Astrocyte of the cerebellum (primary cell): Measurements from ENCODE around the gene SLC22A23.

Experiments used
- DNase-seq: peaks from one replicate; pipeline ENCODE4 v3.0.0-alpha.2; 2011; ENCODE audit warnings: low read depth
- H3K4me3 ChIP-seq: 2 replicates; pipeline ENCODE4 v1.5.1; 2011; ENCODE audit warnings: mild to moderate bottlenecking, low read depth, low read length, moderate library complexity
- in situ Hi-C: cut with HindIII; loops from 2 replicates; pipeline ENCODE4 v1.10.0; 2017; ENCODE audit warnings: low sequenced_read_pairs
- TF ChIP-seq, protein P1 (sequence below): IDR thresholded peaks from 2 replicates; pipeline ENCODE4 v1.5.1; 2012; ENCODE audit warnings: low read length, low read depth, moderate library complexity, mild to moderate bottlenecking; ENCODE audit errors: missing control alignments

Gene SLC22A23

DNA sequence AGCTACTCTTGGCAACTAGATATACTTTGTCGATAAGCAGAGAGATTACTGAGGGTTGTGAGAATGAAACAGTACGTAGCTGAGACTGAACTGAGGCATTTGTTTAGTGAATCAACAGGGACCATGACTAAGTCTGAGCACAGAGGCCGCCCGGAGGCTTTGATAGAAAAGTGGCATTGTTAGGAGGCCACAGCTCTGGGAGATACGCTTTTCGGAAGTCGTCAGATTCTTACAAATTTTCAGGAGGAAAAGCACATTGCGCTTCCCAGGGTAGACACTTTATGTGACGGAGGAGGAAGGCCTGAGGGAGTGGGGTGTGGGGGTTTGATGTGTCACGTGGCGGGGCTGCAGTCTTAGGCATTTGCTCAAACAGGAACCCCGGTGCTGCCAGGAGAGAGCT is 128.7 kb downstream of the SLC22A23 start:
- no peak overlapping the region for H3K4me3 ChIP-seq
- in situ Hi-C loops = no loop called here
- DNase-seq = peak; percentile 28
- TF ChIP-seq, protein P1, sequence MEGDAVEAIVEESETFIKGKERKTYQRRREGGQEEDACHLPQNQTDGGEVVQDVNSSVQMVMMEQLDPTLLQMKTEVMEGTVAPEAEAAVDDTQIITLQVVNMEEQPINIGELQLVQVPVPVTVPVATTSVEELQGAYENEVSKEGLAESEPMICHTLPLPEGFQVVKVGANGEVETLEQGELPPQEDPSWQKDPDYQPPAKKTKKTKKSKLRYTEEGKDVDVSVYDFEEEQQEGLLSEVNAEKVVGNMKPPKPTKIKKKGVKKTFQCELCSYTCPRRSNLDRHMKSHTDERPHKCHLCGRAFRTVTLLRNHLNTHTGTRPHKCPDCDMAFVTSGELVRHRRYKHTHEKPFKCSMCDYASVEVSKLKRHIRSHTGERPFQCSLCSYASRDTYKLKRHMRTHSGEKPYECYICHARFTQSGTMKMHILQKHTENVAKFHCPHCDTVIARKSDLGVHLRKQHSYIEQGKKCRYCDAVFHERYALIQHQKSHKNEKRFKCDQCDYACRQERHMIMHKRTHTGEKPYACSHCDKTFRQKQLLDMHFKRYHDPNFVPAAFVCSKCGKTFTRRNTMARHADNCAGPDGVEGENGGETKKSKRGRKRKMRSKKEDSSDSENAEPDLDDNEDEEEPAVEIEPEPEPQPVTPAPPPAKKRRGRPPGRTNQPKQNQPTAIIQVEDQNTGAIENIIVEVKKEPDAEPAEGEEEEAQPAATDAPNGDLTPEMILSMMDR = no peak

DNA sequence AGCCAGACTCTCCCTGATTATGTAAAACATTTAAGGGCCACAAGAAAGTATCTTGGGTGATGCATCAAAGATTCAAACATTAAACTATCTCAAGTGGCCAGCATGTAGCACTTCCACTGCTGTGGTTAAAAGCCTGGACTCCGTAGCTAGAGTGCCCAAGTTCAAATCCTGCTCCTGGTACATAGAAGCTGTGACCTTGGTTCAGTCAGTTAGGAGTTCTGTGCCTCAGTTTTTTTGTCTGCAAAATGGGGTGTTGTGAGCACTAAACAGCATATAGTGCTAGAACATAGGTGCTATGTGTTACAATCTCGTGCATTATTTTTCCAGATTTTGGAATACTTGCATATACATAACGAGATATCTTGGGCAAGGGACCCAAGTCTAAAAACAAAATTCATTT is 129.4 kb downstream of the SLC22A23 start:
- in situ Hi-C loops = no loop called here
- H3K4me3 ChIP-seq = no peak overlapping the region
- TF ChIP-seq, protein P1 = no peak
- no peak for DNase-seq

GRCh38 chr6:3326981-3327380 is 129.9 kb downstream of the SLC22A23 start:
- in situ Hi-C loops = no loop called here
- H3K4me3 ChIP-seq = no peak overlapping the region
- TF ChIP-seq, protein P1 = no peak
- no peak for DNase-seq

GRCh38 chr6:3326184-3326971 is 130.5 kb downstream of the SLC22A23 start:
- DNase-seq = no peak
- TF ChIP-seq, protein P1 = no peak
- in situ Hi-C loops = no loop called here
- H3K4me3 ChIP-seq = no peak overlapping the region

DNA sequence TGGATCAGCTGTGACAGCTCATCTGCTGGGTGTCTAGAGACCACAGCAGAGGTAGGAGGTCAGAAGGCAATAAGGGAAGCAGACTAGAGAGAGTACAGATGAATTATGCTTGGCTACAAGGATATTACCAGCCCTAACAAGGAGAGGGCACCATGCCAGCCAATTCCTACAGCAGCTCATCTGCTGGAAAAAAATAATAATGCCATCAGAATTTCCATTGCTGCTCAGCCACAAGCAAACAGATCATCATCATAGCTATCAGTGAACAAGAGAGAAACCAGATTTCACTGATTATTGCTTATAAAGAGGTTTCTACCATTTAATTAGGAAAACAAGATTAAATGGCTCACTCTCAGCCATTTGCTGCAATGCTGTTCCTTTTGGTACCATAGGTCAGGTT is 131.6 kb downstream of the SLC22A23 start:
- TF ChIP-seq, protein P1 = no peak
- H3K4me3 ChIP-seq = no peak overlapping the region
- peak; percentile 57 for DNase-seq
- in situ Hi-C loops = no loop called here

DNA sequence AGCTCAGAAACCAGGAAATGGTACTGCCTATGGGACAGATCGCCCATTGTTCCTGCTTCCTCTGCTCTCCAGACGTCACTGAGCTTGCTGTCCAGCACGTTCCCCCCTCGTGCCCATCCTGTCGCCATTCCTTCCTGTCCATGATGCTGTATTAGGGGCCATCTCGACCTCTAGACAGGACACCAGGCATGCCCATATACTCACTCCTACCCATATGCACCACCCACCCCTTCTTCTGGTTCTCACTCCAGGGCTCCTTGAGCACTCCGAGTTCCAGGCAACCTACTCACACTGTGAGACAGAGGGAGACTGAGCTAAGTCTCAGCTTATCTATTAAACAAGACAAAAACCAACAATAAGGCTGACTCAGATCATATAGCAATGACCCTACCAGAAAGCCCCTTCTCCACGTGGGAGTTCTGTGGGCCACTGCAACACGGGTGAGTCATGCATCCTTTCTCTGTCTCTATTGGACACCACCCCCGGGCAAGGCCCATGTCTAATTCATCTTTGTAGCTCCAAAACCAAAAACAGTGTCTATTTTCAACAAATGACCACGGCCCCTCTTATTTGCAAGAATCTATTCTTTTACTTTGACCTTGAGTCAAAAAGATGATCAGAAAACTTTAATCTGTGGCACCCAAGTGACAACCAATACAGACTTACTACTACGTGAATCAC is 132.4 kb downstream of the SLC22A23 start:
- TF ChIP-seq, protein P1 = no peak
- in situ Hi-C loops = no loop called here
- no peak overlapping the region for H3K4me3 ChIP-seq
- peak; percentile 76 for DNase-seq
